ENCODE data around the gene PRICKLE2. TPM values are rescaled to one million over a fixed set of nuclear protein-coding genes. Genes with fewer than 3 reads are reported as not detected.

The PRICKLE2 gene
- total RNA-seq, 1 donor from 2014 or later: 37.2 TPM

DNA sequence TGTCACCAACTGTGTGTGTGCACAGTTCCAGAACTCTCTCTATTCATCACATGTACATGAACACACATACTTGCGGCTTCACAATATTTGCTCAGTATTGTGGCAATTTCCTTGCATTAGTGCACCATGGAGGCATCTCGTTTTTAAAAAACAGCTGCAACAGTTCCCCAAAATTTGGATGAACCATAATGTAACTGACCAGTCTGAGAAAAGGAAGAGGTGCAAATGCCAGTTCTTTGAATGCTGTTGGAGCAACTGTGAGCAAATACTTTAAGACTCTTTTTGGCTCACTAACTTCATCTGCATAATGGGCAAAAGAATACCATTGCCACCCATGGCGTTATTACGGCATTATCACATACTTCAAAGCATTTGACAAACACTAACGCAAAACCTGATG is 163.6 kb downstream of the PRICKLE2 start:
- H3K27me3 ChIP-seq: no peaks in the 10 kb centered on the region
- TF ChIP-seq, protein P1, sequence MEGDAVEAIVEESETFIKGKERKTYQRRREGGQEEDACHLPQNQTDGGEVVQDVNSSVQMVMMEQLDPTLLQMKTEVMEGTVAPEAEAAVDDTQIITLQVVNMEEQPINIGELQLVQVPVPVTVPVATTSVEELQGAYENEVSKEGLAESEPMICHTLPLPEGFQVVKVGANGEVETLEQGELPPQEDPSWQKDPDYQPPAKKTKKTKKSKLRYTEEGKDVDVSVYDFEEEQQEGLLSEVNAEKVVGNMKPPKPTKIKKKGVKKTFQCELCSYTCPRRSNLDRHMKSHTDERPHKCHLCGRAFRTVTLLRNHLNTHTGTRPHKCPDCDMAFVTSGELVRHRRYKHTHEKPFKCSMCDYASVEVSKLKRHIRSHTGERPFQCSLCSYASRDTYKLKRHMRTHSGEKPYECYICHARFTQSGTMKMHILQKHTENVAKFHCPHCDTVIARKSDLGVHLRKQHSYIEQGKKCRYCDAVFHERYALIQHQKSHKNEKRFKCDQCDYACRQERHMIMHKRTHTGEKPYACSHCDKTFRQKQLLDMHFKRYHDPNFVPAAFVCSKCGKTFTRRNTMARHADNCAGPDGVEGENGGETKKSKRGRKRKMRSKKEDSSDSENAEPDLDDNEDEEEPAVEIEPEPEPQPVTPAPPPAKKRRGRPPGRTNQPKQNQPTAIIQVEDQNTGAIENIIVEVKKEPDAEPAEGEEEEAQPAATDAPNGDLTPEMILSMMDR (IDR thresholded peaks at IDR 0.05): no peak
- no peak for ATAC-seq
- H3K27ac ChIP-seq: no peak overlapping the region
- H3K4me1 ChIP-seq: no peaks in the 10 kb centered on the region
- intact Hi-C loops (cut with DNase I): no loop called here
- no peaks in the 10 kb centered on the region for H3K9me3 ChIP-seq
- H3K36me3 ChIP-seq: no peaks in the 10 kb centered on the region
- no peak overlapping the region for H3K4me3 ChIP-seq
- DNase-seq: no peak

DNA sequence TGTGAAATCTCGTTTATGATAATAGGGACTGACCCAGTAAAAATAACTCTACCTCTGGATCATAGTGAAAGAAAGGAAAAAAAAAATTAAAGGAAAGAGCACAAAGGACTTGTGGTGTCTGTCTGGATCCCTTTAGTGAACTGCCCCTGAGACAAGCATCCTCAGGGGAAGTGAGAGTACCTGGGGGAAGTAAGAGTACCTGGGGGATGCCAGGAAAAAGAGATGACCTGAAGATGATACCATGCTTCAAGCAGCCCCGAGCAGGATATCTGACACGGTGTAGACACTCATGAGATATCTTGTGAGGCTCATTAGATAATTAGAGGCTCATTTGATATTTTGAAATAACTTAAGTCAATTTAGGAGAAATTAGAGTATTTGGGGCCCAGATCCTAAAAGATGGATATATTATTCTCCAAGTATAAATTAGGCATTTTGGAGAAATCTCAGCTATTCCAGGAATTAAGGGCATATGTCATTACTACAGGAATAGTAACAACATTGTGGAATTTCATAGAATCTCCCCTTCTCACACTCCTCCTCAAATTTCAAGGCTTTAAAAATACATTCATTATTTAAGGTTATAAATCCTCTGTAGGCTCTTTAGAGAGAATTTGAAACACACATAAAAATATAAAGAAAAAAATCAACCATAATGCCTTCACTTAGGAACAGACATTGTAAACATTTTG is 165.6 kb downstream of the PRICKLE2 start:
- Histone ChIP-seq H3K36me3 (no peaks in the 10 kb centered on the region), H3K4me3 (no peak overlapping the region), H3K9me3 (no peaks in the 10 kb centered on the region), H3K27ac (no peak overlapping the region), H3K4me1 (no peaks in the 10 kb centered on the region), H3K27me3 (no peaks in the 10 kb centered on the region)
- TF ChIP-seq, protein P1 (IDR thresholded peaks at IDR 0.05): no peak
- DNase-seq (no peak), ATAC-seq (no peak)
- intact Hi-C loops (cut with DNase I): no loop called here

DNA sequence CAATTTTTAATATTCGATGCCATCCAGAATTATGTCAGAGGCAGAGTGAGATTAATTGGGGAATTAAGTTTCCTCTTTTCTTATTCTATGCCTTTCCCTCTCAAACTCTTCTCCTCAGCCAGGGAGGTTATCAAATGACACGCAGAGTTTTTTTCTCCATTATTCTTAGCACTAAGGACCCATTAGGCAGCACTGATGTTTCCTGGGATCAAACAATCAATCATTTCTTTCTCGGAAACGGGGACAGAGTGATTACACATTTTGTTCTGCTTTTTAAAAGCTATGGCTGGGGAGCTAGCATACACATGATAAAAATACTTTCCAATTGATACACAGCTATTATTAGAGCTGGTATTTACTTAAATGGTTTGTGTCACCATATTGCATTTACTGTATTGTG is 166.7 kb downstream of the PRICKLE2 start:
- H3K27me3 ChIP-seq: no peaks in the 10 kb centered on the region
- TF ChIP-seq, protein P1 (IDR thresholded peaks at IDR 0.05): no peak
- no peaks in the 10 kb centered on the region for H3K4me1 ChIP-seq
- DNase-seq (no peak), ATAC-seq (no peak)
- H3K36me3 ChIP-seq: no peaks in the 10 kb centered on the region
- intact Hi-C loops (cut with DNase I): no loop called here
- no peak overlapping the region for H3K27ac ChIP-seq
- H3K9me3 ChIP-seq: no peaks in the 10 kb centered on the region
- H3K4me3 ChIP-seq: no peak overlapping the region

DNA sequence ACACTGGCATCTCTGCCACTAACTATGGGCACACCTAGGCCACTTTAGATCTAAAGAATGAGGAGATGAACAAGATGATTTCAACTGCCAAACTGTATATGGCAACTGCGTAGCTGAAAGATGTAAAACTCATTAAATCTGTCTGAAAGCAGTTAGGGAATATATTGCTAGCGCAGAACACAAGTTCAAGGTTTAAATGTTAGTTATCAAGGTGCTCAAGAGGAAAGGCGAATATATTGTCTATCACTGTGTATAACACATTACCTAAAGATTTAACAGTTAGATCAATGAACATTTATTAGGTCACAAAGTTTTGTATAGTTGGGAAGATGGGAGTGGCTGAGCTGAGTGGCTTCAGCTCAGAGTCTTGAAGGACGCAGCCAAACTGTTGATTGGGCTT is 168.0 kb downstream of the PRICKLE2 start:
- Histone ChIP-seq H3K9me3 (no peaks in the 10 kb centered on the region), H3K4me3 (no peak overlapping the region), H3K4me1 (no peaks in the 10 kb centered on the region), H3K27ac (no peak overlapping the region), H3K36me3 (no peaks in the 10 kb centered on the region), H3K27me3 (no peaks in the 10 kb centered on the region)
- ATAC-seq (no peak), DNase-seq (no peak)
- TF ChIP-seq, protein P1 (IDR thresholded peaks at IDR 0.05): no peak
- intact Hi-C loops (cut with DNase I): no loop called here

DNA sequence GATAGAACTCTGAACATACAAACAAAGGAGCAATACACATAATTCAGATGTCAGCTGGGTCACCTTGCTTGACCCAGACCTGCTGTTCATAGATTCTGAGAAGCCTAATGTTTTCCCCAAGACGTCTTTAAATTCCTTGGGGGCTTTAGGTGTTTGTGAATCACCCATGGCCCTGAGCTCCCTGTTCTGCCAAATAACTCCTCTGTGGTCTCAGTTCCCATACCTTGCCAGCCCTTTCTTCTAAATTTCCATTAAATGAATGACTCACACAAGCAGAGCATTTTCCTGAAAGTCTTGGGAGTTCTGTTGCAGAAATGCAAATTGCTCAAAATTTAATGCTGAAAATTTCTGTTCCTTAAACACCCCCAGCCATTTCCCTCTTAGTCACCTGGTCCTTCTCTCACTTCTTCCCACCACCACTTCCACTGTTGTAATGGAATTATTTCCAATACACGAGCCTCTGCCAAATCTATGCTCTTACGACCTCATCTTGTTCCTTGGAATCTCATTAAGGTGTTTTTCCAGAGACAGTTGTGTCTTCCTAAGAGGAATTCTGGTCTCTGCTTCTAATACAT is 168.6 kb downstream of the PRICKLE2 start:
- H3K9me3 ChIP-seq: no peaks in the 10 kb centered on the region
- intact Hi-C loops (cut with DNase I): no loop called here
- H3K4me1 ChIP-seq: no peaks in the 10 kb centered on the region
- no peak overlapping the region for H3K4me3 ChIP-seq
- no peaks in the 10 kb centered on the region for H3K27me3 ChIP-seq
- ATAC-seq (no peak), DNase-seq (no peak)
- H3K27ac ChIP-seq: no peak overlapping the region
- TF ChIP-seq, protein P1 (IDR thresholded peaks at IDR 0.05): no peak
- no peaks in the 10 kb centered on the region for H3K36me3 ChIP-seq
